ENCODE results near the gene ANKK1.

ANKK1 gene

GRCh38 chr11:113404859-113405430 lies 17.4 kb downstream of the ANKK1 start:
- peaks cover 2% of the 10 kb centered on the region for H3K27me3 ChIP-seq (replicated peaks; ENCODE audit: control insufficient read depth, insufficient read depth, low read length)
- TF ChIP-seq, protein P1, sequence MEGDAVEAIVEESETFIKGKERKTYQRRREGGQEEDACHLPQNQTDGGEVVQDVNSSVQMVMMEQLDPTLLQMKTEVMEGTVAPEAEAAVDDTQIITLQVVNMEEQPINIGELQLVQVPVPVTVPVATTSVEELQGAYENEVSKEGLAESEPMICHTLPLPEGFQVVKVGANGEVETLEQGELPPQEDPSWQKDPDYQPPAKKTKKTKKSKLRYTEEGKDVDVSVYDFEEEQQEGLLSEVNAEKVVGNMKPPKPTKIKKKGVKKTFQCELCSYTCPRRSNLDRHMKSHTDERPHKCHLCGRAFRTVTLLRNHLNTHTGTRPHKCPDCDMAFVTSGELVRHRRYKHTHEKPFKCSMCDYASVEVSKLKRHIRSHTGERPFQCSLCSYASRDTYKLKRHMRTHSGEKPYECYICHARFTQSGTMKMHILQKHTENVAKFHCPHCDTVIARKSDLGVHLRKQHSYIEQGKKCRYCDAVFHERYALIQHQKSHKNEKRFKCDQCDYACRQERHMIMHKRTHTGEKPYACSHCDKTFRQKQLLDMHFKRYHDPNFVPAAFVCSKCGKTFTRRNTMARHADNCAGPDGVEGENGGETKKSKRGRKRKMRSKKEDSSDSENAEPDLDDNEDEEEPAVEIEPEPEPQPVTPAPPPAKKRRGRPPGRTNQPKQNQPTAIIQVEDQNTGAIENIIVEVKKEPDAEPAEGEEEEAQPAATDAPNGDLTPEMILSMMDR (IDR thresholded peaks at IDR 0.05; ENCODE audit: insufficient read depth, low read length, poor library complexity, severe bottlenecking), result no peak
- DNase-seq (ENCODE audit: extremely low read depth, insufficient read length), result no peak
- no peaks in the 10 kb centered on the region for H3K36me3 ChIP-seq (ENCODE audit: control insufficient read depth, insufficient read depth, low read length)
- no peak overlapping the region for H3K4me3 ChIP-seq (replicated peaks; ENCODE audit: low read depth, low read length)

DNA sequence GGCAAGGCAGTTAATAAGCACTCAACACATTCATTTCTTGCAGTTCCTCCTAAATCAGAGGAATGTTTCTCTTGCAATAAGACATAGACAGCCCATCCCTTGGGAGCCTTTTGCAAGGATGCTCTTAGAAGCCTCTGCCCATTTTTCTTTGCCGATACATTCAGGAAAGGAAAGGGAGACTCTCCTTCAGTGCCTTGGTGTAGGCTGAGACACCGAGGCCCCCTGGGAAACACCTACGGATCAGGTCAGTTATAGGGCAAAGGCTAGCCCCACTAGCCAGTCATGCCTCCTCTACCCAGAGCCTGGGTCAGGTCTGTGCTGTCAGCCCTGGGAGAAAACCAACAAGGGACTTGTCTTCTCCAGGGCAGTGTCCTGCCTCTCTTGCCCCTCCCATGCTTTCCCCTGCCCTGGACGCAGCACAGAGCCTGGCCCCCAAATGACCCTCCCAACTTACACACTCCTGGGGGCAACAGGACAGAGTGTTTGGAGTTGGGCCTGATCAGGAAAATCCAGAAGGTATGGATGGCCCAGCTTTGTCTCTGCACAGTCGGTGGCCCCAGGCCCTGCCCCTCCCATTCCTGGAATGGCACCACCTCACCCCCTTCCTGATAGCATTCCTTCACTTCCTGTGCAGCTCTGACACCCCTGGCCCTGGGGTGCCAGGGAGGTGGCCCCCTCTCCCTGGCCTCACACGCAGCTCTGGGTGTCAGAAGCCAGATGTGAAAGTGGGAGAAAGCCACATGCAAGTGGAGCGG lies 18.3 kb downstream of the ANKK1 start:
- TF ChIP-seq, protein P1 (IDR thresholded peaks at IDR 0.05; ENCODE audit: insufficient read depth, low read length, poor library complexity, severe bottlenecking), result no peak
- Histone ChIP-seq H3K36me3 (ENCODE audit: control insufficient read depth, insufficient read depth, low read length) (no peaks in the 10 kb centered on the region), H3K4me3 (replicated peaks; ENCODE audit: low read depth, low read length) (no peak overlapping the region), H3K27me3 (replicated peaks; ENCODE audit: control insufficient read depth, insufficient read depth, low read length) (peaks cover 2% of the 10 kb centered on the region)
- no peak for DNase-seq (ENCODE audit: extremely low read depth, insufficient read length)

GRCh38 chr11:113407163-113407562 lies 19.6 kb downstream of the ANKK1 start:
- TF ChIP-seq, protein P1 (IDR thresholded peaks at IDR 0.05; ENCODE audit: insufficient read depth, low read length, poor library complexity, severe bottlenecking), result no peak
- Histone ChIP-seq H3K4me3 (replicated peaks; ENCODE audit: low read depth, low read length) (no peak overlapping the region), H3K36me3 (ENCODE audit: control insufficient read depth, insufficient read depth, low read length) (no peaks in the 10 kb centered on the region), H3K27me3 (replicated peaks; ENCODE audit: control insufficient read depth, insufficient read depth, low read length) (peaks cover 2% of the 10 kb centered on the region)
- no peak for DNase-seq (ENCODE audit: extremely low read depth, insufficient read length)

- peaks cover 2% of the 10 kb centered on the region for H3K27me3 ChIP-seq (replicated peaks; ENCODE audit: control insufficient read depth, insufficient read depth, low read length)
- TF ChIP-seq, protein P1 (IDR thresholded peaks at IDR 0.05; ENCODE audit: insufficient read depth, low read length, poor library complexity, severe bottlenecking), result no peak
These were observed 20.6 kb downstream of the ANKK1 start for GRCh38 chr11:113408206-113408605.

DNA sequence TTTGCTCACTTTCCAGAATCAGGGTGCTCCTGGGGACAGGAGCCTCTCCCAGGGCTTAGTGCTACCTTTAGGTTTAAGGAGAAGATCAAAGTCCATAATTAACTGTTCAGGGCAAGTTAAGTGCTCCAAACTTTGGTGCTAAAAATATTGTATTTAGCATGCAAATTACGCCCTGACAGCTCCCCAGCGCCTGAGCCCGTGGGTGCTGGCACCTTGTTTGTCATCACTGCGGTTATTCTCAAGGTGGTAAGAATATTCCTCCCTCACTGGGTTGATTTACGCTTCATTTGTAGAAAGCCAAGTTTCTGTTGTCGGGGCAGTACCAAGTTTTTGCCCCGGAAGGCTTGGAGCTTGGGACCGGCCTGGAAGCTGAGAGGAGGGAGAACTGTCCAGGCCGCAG lies 21.3 kb downstream of the ANKK1 start:
- DNase-seq (ENCODE audit: extremely low read depth, insufficient read length), result no peak
- Histone ChIP-seq H3K4me3 (replicated peaks; ENCODE audit: low read depth, low read length) (no peak overlapping the region), H3K27me3 (replicated peaks; ENCODE audit: control insufficient read depth, insufficient read depth, low read length) (peaks cover 2% of the 10 kb centered on the region), H3K36me3 (ENCODE audit: control insufficient read depth, insufficient read depth, low read length) (no peaks in the 10 kb centered on the region)
- TF ChIP-seq, protein P1 (IDR thresholded peaks at IDR 0.05; ENCODE audit: insufficient read depth, low read length, poor library complexity, severe bottlenecking), result no peak

More at GRCh38 chr11:113408206-113408605, 20.6 kb downstream of the ANKK1 start:
- no peak for DNase-seq (ENCODE audit: extremely low read depth, insufficient read length)
- no peak overlapping the region for H3K4me3 ChIP-seq (replicated peaks; ENCODE audit: low read depth, low read length)
- H3K36me3 ChIP-seq (ENCODE audit: control insufficient read depth, insufficient read depth, low read length), result no peaks in the 10 kb centered on the region

All from GM06990 (cell line).